Measurements from ENCODE around the gene ASCL5.

DNA sequence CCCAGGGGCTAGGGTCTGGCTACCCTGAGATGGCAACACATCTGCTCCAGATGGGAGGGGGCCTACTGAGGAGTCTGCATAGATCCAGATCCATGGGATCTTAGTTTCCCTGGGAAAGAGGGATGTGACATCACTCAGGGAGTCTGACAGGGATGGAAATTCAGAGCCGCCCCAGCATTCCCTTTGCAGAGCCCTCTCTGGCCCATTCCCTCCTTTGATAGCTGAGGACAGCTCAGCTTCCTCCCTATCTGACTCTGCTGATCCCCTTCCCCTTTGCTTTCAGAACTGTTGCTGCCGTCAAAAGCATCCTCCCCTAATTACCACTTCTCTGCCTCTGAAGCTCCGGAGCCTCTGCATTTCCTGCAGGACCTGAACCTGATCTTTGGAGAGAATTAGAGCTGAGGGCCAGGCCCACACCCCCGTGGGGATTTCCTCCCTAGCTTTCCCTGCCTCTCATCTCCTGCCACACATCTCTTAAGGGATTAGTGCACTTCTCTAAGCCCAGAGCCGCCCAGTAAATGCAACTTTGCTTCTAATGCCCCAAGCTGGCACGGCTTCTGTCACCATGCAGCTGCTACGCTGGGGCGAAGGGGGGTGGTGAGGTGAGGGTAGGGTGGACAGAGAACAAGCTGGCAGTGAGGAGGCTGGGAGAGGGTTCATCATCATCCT, 9.5 kb upstream of the ASCL5 start:
- TF ChIP-seq HDAC2 (IDR thresholded peaks at IDR 0.05) (no peak), PML (IDR thresholded peaks at IDR 0.05; ENCODE audit: low read length) (no peak), CEBPB (tag; IDR thresholded peaks at IDR 0.05) (no peak), ZBED1 (IDR thresholded peaks at IDR 0.05) (no peak), KLF10 (CRISPR knock-in tag; IDR thresholded peaks at IDR 0.05) (no peak), SREBF2 (CRISPR knock-in tag; IDR thresholded peaks at IDR 0.05) (no peak), SMAD4 (CRISPR knock-in tag; conservative IDR thresholded peaks at IDR 0.05) (no peak), EP300 (IDR thresholded peaks at IDR 0.05; ENCODE audit: low read length) (no peak), NR2C1 (IDR thresholded peaks at IDR 0.05) (no peak), NR2C1 (tag; IDR thresholded peaks at IDR 0.05) (no peak), ZNF778 (CRISPR knock-in tag; IDR thresholded peaks at IDR 0.05) (no peak), BACH1 (tag; IDR thresholded peaks at IDR 0.05) (no peak)
- TF ChIP-seq, protein P1, sequence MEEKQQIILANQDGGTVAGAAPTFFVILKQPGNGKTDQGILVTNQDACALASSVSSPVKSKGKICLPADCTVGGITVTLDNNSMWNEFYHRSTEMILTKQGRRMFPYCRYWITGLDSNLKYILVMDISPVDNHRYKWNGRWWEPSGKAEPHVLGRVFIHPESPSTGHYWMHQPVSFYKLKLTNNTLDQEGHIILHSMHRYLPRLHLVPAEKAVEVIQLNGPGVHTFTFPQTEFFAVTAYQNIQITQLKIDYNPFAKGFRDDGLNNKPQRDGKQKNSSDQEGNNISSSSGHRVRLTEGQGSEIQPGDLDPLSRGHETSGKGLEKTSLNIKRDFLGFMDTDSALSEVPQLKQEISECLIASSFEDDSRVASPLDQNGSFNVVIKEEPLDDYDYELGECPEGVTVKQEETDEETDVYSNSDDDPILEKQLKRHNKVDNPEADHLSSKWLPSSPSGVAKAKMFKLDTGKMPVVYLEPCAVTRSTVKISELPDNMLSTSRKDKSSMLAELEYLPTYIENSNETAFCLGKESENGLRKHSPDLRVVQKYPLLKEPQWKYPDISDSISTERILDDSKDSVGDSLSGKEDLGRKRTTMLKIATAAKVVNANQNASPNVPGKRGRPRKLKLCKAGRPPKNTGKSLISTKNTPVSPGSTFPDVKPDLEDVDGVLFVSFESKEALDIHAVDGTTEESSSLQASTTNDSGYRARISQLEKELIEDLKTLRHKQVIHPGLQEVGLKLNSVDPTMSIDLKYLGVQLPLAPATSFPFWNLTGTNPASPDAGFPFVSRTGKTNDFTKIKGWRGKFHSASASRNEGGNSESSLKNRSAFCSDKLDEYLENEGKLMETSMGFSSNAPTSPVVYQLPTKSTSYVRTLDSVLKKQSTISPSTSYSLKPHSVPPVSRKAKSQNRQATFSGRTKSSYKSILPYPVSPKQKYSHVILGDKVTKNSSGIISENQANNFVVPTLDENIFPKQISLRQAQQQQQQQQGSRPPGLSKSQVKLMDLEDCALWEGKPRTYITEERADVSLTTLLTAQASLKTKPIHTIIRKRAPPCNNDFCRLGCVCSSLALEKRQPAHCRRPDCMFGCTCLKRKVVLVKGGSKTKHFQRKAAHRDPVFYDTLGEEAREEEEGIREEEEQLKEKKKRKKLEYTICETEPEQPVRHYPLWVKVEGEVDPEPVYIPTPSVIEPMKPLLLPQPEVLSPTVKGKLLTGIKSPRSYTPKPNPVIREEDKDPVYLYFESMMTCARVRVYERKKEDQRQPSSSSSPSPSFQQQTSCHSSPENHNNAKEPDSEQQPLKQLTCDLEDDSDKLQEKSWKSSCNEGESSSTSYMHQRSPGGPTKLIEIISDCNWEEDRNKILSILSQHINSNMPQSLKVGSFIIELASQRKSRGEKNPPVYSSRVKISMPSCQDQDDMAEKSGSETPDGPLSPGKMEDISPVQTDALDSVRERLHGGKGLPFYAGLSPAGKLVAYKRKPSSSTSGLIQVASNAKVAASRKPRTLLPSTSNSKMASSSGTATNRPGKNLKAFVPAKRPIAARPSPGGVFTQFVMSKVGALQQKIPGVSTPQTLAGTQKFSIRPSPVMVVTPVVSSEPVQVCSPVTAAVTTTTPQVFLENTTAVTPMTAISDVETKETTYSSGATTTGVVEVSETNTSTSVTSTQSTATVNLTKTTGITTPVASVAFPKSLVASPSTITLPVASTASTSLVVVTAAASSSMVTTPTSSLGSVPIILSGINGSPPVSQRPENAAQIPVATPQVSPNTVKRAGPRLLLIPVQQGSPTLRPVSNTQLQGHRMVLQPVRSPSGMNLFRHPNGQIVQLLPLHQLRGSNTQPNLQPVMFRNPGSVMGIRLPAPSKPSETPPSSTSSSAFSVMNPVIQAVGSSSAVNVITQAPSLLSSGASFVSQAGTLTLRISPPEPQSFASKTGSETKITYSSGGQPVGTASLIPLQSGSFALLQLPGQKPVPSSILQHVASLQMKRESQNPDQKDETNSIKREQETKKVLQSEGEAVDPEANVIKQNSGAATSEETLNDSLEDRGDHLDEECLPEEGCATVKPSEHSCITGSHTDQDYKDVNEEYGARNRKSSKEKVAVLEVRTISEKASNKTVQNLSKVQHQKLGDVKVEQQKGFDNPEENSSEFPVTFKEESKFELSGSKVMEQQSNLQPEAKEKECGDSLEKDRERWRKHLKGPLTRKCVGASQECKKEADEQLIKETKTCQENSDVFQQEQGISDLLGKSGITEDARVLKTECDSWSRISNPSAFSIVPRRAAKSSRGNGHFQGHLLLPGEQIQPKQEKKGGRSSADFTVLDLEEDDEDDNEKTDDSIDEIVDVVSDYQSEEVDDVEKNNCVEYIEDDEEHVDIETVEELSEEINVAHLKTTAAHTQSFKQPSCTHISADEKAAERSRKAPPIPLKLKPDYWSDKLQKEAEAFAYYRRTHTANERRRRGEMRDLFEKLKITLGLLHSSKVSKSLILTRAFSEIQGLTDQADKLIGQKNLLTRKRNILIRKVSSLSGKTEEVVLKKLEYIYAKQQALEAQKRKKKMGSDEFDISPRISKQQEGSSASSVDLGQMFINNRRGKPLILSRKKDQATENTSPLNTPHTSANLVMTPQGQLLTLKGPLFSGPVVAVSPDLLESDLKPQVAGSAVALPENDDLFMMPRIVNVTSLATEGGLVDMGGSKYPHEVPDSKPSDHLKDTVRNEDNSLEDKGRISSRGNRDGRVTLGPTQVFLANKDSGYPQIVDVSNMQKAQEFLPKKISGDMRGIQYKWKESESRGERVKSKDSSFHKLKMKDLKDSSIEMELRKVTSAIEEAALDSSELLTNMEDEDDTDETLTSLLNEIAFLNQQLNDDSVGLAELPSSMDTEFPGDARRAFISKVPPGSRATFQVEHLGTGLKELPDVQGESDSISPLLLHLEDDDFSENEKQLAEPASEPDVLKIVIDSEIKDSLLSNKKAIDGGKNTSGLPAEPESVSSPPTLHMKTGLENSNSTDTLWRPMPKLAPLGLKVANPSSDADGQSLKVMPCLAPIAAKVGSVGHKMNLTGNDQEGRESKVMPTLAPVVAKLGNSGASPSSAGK (IDR thresholded peaks at IDR 0.05) = no peak
- TF ChIP-seq, protein P2, sequence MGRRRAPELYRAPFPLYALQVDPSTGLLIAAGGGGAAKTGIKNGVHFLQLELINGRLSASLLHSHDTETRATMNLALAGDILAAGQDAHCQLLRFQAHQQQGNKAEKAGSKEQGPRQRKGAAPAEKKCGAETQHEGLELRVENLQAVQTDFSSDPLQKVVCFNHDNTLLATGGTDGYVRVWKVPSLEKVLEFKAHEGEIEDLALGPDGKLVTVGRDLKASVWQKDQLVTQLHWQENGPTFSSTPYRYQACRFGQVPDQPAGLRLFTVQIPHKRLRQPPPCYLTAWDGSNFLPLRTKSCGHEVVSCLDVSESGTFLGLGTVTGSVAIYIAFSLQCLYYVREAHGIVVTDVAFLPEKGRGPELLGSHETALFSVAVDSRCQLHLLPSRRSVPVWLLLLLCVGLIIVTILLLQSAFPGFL (CRISPR knock-in tag; IDR thresholded peaks at IDR 0.05) = no peak

Measured in K562 (cell line).